SK-N-SH (cell line): ENCODE results near the gene DYRK1A. TPM values are rescaled to one million over a fixed set of nuclear protein-coding genes. Genes with fewer than 3 reads are reported as not detected.

Source experiments
- CTCF ChIA-PET: fragments of 300-600, 350-600 bp; formaldehyde crosslinking; extraction: SDS; loops from one replicate; lab custom pipeline; 2021; lab: Yijun Ruan, JAX
- POLR2A ChIA-PET: fragments of 350-600 bp; sonication (Branson Sonifier 250); formaldehyde crosslinking; extraction: SDS; loops from one replicate; lab custom pipeline; 2020; ENCODE audit warnings: antibody characterized with exemption, inconsistent platforms; lab: Yijun Ruan, JAX
- DNase-seq: peaks from one replicate; pipeline ENCODE4 v3.0.0; 2012
- H2AFZ ChIP-seq: fragments of 200-600 bp; sonication (generic); 2 replicates; pipeline ENCODE4 v1.8.1; 2016; ENCODE audit warnings: antibody characterized with exemption, mild to moderate bottlenecking, low read depth
- H3F3A ChIP-seq: fragments of 200-600 bp; sonication (generic); replicated peaks from 2 replicates; pipeline ENCODE3; 2016; ENCODE audit warnings: antibody characterized with exemption, mild to moderate bottlenecking; ENCODE audit not compliant: insufficient read depth
- H3K27ac ChIP-seq, 2 experiments: fragments of 200-500 bp in 1 of 2; fragments of 200-600 bp in 1 of 2; sonication (Bioruptor generic) in 1 of 2; sonication (generic), shearing (Covaris generic) in 1 of 2; 2 replicates each; pipeline versions ENCODE4 v1.5.1 to v1.6.1; 2014 to 2016; ENCODE audit warnings: low read depth in 2 of 2, inconsistent platforms in 1 of 2, low read length in 1 of 2, mild to moderate bottlenecking in 1 of 2, mixed read lengths in 1 of 2
- H3K27me3 ChIP-seq: fragments of 200-600 bp; sonication (generic), shearing (Covaris generic); 2 replicates; pipeline ENCODE4 v1.6.1; 2016; ENCODE audit warnings: mixed run types; ENCODE audit not compliant: insufficient read depth
- H3K36me3 ChIP-seq, 2 experiments: fragments of 200-500 bp in 1 of 2; fragments of 200-600 bp in 1 of 2; sonication (Bioruptor generic) in 1 of 2; sonication (generic) in 1 of 2; replicated peaks in 1 of 2; 2 replicates each; pipeline versions ENCODE3 to v1.5.1; 2014 to 2016; ENCODE audit warnings: low read length in 1 of 2, mild to moderate bottlenecking in 1 of 2; ENCODE audit not compliant: insufficient read depth in 2 of 2, control insufficient read depth in 1 of 2
- H3K4me1 ChIP-seq, 2 experiments: fragments of 200-500 bp in 1 of 2; fragments of 200-600 bp in 1 of 2; sonication (Bioruptor generic) in 1 of 2; sonication (generic), shearing (Covaris generic) in 1 of 2; 2 replicates each; pipeline versions ENCODE4 v1.5.1 to v1.6.1; 2014 to 2016; ENCODE audit warnings: low read depth in 1 of 2, low read length in 1 of 2, mixed run types in 1 of 2; ENCODE audit not compliant: insufficient read depth in 2 of 2, control insufficient read depth in 1 of 2
- H3K4me2 ChIP-seq: fragments of 200-600 bp; sonication (generic), shearing (Covaris generic); 2 replicates; pipeline ENCODE4 v1.6.1; 2017; ENCODE audit warnings: mixed run types
- H3K4me3 ChIP-seq, 2 experiments: fragments of 200-500 bp in 1 of 2; fragments of 200-600 bp in 1 of 2; sonication (Bioruptor generic) in 1 of 2; sonication (generic), shearing (Covaris generic) in 1 of 2; 2 replicates each; pipeline versions ENCODE4 v1.5.1 to v1.8.1; 2014 to 2016; ENCODE audit warnings: low read depth in 2 of 2, inconsistent platforms in 1 of 2, low read length in 1 of 2, mild to moderate bottlenecking in 1 of 2, mixed read lengths in 1 of 2, moderate library complexity in 1 of 2
- H3K79me2 ChIP-seq: fragments of 200-600 bp; sonication (generic); 2 replicates; pipeline ENCODE4 v1.8.1; 2017; ENCODE audit warnings: mild to moderate bottlenecking; ENCODE audit not compliant: insufficient read depth
- H3K9ac ChIP-seq: fragments of 200-600 bp; sonication (generic); 2 replicates; pipeline ENCODE4 v1.6.1; 2017; ENCODE audit warnings: mixed run types
- H3K9me2 ChIP-seq: fragments of 200-600 bp; sonication (generic); 2 replicates; pipeline ENCODE4 v1.6.1; 2017; ENCODE audit warnings: mixed run types
- H3K9me3 ChIP-seq: fragments of 200-600 bp; sonication (generic); 2 replicates; pipeline ENCODE4 v1.6.1; 2017; ENCODE audit warnings: mixed run types, mild to moderate bottlenecking, moderate library complexity
- H4K20me1 ChIP-seq: fragments of 200-600 bp; sonication (generic); 2 replicates; pipeline ENCODE4 v1.6.1; 2017; ENCODE audit warnings: mild to moderate bottlenecking, mixed run types; ENCODE audit not compliant: insufficient read depth
- CHD2 ChIP-seq: fragments of 150-350 bp; IDR thresholded peaks from 2 replicates; pipeline ENCODE4 v1.6.1; 2018; ENCODE audit warnings: low read length; ENCODE audit not compliant: partially characterized antibody
- ELF1 ChIP-seq: IDR thresholded peaks from 2 replicates; pipeline ENCODE4 v1.4.0; 2012
- EP300 ChIP-seq, 2 experiments: IDR thresholded peaks; 2 replicates each; pipeline versions ENCODE4 v1.4.0 to v1.6.1; 2012; ENCODE audit warnings: borderline replicate concordance in 1 of 2, low read depth in 1 of 2, low read length in 1 of 2
- FOXM1 ChIP-seq: IDR thresholded peaks from 2 replicates; pipeline ENCODE4 v1.4.0; 2012; ENCODE audit warnings: low read depth, mild to moderate bottlenecking
- MEF2A ChIP-seq: IDR thresholded peaks from 2 replicates; pipeline ENCODE4 v1.4.0; 2012; ENCODE audit warnings: low read depth, borderline replicate concordance
- MXI1 ChIP-seq: IDR thresholded peaks from 2 replicates; pipeline ENCODE4 v1.6.1; 2012; ENCODE audit warnings: mild to moderate bottlenecking, low read depth, low read length, improper control_type of control experiment
- RAD21 ChIP-seq: IDR thresholded peaks from 2 replicates; pipeline ENCODE4 v1.6.1; 2012; ENCODE audit warnings: mild to moderate bottlenecking, low read length
- RCOR1 ChIP-seq: fragments of 150-350 bp; IDR thresholded peaks from 2 replicates; pipeline ENCODE4 v1.6.1; 2017; ENCODE audit warnings: antibody characterized with exemption, low read length
- TEAD4 ChIP-seq: IDR thresholded peaks from 2 replicates; pipeline ENCODE4 v1.4.0; 2012; ENCODE audit warnings: mild to moderate bottlenecking, borderline replicate concordance; ENCODE audit not compliant: insufficient read depth
- WGBS: methylation state at CpG from one replicate; pipeline ENCODE4 v1.1.6; 2017; ENCODE audit warnings: low lambda C conversion rate; 5-methylcytosine and 5-hydroxymethylcytosine counted together
- polyA plus RNA-seq, 3 experiments: library from polyadenylated mRNA; depleted of rRNA; stranded (reverse); fragments of >200 nt; gene quantifications; 2 replicates each; pipeline ENCODE4 v1.2.3, GENCODE V29; 2012
- TF ChIP-seq, protein P1 (sequence below): IDR thresholded peaks from 2 replicates; pipeline ENCODE4 v1.4.0; 2012; ENCODE audit warnings: low read depth, borderline replicate concordance

The DYRK1A gene
- polyA plus RNA-seq, 1 of the 3 experiments (the other 2 are of a cell fraction), result 19.3 TPM

GRCh38 chr21:37367336-37367702 lies 746 bp downstream of the DYRK1A start (continued):
- TF ChIP-seq RAD21 (no peak), FOXM1 (no peak)
- TF ChIP-seq, all 33 proteins: peak for 0

DNA sequence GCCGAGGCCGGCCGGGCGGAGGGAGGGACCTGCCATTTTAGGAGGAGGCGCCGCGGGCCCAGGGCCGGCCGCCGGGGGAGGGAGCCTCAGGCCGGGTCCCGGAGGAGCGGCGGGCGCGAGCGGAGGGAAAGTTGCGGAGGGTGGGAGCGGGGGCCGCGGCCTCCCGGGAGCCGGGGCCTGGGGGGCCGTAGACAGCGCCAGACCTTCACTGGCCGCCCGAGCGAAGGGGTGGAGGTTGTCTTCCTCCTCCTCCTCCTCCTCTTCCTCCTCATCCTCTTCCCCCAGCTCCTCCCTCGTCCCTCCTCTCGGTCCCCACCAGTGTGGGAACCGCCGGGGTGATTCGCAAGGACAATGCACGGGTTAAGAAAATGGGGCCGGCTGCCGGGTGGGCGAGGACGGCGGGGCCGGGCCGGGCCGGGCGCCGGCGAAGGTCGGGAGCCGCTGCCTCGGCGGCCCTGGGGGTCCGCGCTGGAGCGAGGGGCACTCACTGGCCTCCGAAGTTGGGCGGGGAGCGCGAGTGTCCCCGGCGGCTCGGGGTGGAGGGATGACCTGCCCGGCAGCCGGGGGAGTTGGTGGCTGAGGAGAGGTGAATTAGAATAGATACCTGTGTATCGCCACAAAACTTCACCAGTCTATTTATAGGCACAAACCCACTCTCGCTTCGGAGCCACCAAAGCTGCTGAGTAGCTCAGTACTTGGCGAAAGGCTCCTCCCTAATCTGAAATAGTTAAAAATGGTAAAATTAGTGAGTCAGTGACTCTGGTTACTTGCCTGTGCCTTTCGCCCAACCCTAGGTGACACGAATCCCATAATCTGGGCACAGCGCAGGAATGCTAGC lies 1.3 kb downstream of the DYRK1A start:
- CTCF ChIA-PET, result interaction anchor here (4.6 kb wide), 1 partner anchor 95 kb away, joined by 20 read pairs; no protein-coding TSS in a partner anchor
- Histone ChIP-seq H3K36me3 (no peaks in the 10 kb centered on the region), H4K20me1 (peaks cover 50% of the 10 kb centered on the region), H3F3A (peaks cover 26% of the 10 kb centered on the region), H3K4me3 (peak overlapping the region; percentile 90 to 92), H3K79me2 (peaks cover 67% of the 10 kb centered on the region), H3K4me1 (peaks cover 24 to 28% of the 10 kb centered on the region in 2 experiments; a peak in 3 of 4 replicates), H3K27me3 (no peaks in the 10 kb centered on the region), H2AFZ (no peak overlapping the region), H3K27ac (peak overlapping the region; percentile 82 to 97), H3K4me2 (peak overlapping the region; percentile 89), H3K9me3 (no peaks in the 10 kb centered on the region), H3K9me2 (no peaks in the 10 kb centered on the region), H3K9ac (peak overlapping the region; percentile 95)
- 2% methylated on average over 36 of the region's 68 CpGs for WGBS
- peak; percentile 42 for DNase-seq
- TF ChIP-seq MXI1, result no peak
- no peak for TF ChIP-seq MEF2A
- TF ChIP-seq, protein P1, sequence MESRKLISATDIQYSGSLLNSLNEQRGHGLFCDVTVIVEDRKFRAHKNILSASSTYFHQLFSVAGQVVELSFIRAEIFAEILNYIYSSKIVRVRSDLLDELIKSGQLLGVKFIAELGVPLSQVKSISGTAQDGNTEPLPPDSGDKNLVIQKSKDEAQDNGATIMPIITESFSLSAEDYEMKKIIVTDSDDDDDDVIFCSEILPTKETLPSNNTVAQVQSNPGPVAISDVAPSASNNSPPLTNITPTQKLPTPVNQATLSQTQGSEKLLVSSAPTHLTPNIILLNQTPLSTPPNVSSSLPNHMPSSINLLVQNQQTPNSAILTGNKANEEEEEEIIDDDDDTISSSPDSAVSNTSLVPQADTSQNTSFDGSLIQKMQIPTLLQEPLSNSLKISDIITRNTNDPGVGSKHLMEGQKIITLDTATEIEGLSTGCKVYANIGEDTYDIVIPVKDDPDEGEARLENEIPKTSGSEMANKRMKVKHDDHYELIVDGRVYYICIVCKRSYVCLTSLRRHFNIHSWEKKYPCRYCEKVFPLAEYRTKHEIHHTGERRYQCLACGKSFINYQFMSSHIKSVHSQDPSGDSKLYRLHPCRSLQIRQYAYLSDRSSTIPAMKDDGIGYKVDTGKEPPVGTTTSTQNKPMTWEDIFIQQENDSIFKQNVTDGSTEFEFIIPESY, result no peak
- no peak for TF ChIP-seq ELF1
- TF ChIP-seq CHD2, result no peak
- TF ChIP-seq EP300 (IDR thresholded peaks at IDR 0.05; ENCODE audit: borderline replicate concordance in 1 of 2, low read depth in 1 of 2, low read length in 1 of 2), result no peak
- TF ChIP-seq FOXM1, result no peak
- POLR2A ChIA-PET, result interaction anchor here (0.9 kb wide), 1 partner anchor 100 kb away, joined by 3 read pairs; no protein-coding TSS in a partner anchor

DNA sequence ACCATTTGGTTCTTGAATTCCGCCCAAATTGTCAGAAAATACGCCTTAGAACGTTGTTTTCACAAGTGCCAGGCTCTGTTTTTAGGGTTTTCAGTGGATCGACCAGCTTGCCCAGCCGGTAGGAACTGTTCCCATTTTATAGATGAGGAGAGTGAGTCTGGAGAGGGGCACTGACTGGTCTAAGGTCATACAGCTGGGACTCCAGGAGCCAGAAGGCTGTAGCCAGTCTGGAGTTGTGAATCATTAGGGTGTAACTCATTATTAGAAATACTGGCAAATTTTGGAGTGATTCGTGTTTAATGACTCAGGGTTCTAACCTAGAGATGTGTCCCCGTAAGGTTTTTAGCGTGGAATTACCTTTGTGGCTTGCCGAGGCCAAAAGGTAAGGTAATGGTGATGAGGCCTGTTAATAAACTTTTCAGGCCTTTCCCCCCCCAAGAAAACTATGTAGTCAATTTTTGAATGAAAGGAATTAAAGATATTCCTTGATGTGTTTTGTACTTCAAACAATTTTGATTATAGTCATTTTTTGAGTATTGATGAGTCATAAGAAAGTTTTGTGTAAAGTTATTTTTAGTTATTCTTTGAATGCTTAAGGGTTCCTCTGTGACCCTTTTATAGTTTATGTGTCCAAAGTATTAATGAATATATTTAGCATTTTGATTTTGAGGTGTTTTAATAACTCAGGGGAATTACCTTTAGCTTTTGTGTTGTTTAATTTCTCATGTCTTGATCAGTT lies 2.1 kb downstream of the DYRK1A start:
- TF ChIP-seq, protein P1, result no peak
- TF ChIP-seq RCOR1 (peak; percentile 38; the same call in 1 of the 2 replicates), MEF2A (no peak), TEAD4 (no peak)
- ChIA-PET CTCF (interaction anchor here (1.2 to 4.6 kb wide), 3 partner anchors 17 to 94 kb away, joined by 4 to 20 read pairs (median 7); no protein-coding TSS in a partner anchor), POLR2A (interaction anchor here (0.9 kb wide), 1 partner anchor 100 kb away, joined by 3 read pairs; no protein-coding TSS in a partner anchor)
- peaks cover 24 to 28% of the 10 kb centered on the region in 2 experiments; a peak in 3 of 4 replicates for H3K4me1 ChIP-seq
- peaks cover 75% of the 10 kb centered on the region for H3K79me2 ChIP-seq
- peak overlapping the region; percentile 89 for H3K4me2 ChIP-seq
- no peak overlapping the region for H2AFZ ChIP-seq
- peak overlapping the region; percentile 82 to 97; a peak in 3 of 4 replicates for H3K27ac ChIP-seq
- peaks cover 58% of the 10 kb centered on the region for H4K20me1 ChIP-seq
- no peaks in the 10 kb centered on the region for H3K9me3 ChIP-seq
- H3F3A ChIP-seq, result peaks cover 30% of the 10 kb centered on the region
- no peak for DNase-seq
- peak overlapping the region; percentile 90 to 92 for H3K4me3 ChIP-seq
- peak overlapping the region; percentile 95 for H3K9ac ChIP-seq
- H3K36me3 ChIP-seq, result no peaks in the 10 kb centered on the region
- H3K9me2 ChIP-seq, result no peaks in the 10 kb centered on the region
- H3K27me3 ChIP-seq, result no peaks in the 10 kb centered on the region
- 18% methylated on average over 9 of the region's 9 CpGs for WGBS
